Stimulated activated CD4-positive, alpha-beta T cell treated with anti-CD3 and anti-CD28 coated beads, Interleukin-4, amount 100 ng/mL, for 24 hours (primary cell): ENCODE data around the gene ZNF668.
"Not testable (repeated sequence)": the region's sequence is repeated elsewhere in the genome, so short reads cannot be mapped to it uniquely, and the experiment has no call there.

Experiments used
- DNase-seq: peaks from one replicate; pipeline ENCODE4 v3.0.0-alpha.2; 2020

The ZNF668 gene

DNA sequence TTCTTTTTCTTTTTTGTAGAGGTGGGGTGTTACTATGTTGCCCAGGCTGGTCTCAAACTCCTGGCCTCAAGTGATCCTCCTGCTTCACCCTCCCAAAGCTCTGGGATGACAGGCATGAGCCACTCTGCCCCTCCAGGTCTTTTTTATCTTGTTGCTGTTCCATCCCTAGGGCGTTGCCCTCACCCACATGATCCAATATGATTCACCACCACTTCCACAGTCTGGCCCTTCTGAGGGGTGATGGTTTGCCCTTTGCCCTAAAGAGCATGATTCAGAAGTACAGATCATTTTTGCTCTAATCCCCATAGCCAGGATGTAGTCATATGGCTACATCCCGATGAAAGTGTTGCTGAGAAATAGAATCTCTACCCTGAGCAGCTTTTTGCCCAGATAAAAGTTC lies 21.9 kb downstream of the ZNF668 start:
- no peak for DNase-seq

DNA sequence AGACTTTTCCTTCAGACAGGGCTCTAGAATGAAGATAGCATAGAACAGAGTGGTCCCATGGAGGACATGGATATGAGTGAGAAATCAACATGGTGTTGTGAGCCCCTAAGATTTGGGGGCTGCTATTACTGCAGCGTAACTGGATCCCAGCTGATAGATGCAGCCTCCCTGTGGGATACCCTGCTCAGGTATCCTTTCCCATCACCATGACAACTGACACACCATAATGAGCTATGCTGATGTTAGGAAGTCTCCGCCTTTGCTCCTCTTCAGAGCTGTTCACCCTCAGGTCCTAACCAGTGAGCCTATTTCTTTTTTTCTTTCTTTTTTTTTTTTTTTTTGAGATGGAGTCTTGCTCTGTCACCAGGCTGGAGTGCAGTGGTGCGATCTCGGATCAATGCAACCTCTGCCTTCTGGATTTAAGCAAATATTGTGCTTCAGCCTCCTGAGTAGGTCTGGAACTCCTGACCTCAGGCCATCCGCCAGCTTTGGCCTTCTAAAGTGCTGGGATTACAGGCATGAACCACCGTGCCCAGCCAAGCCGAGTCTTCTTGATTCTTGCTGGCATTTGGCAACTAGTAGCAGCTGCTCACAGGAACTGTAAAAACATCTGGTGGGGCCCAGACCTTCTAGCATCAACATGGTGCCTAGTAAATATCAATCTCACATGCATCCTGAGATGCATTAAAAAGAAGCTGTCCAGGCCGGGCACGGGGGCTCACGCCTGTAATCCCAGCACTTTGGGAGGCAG lies 23.6 kb downstream of the ZNF668 start:
- DNase-seq, result no peak

DNA sequence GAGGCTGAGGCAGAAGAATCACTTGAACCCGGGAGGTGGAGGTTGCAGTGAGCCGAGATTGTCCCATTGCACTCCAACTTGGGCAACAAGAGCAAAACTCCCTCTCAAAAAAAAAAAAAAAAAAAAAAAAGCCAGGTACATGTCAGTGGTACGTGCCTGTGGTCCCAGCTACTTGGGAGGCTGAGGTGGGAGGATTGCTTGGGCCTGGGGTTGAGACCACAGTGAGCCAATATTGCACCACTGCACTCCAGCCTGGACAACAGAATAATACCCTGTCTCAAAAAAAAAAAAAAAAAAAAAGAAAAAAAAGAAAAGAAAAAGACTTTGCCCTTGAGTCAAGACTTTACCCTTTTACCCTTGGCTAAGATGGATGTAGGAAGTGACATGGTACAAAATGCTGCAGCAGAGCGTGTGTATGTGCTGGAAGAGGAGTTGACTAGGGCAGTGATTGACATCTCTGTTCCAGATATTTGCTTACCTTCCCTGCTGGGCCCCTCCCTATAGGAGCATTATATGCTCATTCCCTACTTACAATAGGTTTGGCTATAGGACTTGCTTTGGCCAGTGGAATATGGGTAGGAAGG lies 30.1 kb downstream of the ZNF668 start:
- no peak for DNase-seq

DNA sequence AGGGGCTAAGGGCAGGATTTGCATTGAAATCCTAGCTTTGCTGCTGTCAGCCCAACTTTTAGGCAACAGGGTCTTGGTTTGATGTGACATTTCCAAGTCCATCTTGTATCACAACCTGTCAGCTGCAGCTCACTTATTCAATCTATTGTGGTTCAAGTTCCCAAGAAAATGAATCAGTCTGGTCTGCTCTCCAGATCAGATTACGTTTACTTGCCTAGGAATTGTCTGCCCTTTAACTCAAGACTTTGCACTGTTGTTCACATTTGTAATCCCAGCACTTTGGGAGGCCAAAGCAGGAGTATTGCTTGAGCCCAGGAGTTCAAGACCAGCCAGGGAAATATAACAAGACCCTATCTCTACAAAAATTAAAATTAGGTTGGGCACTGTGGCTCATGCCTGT lies 30.7 kb downstream of the ZNF668 start:
- no peak for DNase-seq

DNA sequence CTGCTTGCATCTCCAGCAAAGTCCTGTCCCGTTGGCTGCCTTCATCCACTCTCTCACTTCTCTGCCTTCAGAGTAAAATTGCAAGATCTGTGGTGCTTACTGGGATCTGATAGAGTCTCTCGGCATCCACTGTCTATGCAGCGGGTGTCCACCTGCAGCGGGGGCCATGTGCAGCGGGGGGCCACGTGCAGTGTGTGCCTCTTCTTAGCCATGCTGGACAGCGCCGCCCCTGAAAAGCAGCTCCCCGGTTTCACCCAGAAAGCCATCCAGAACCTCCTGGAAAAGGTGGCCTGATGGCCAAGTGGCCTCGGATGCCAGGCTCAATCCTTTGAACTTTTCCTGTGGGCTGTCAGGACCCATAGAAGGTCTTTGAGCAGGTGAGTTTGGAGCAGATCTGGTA lies 31.2 kb downstream of the ZNF668 start:
- DNase-seq, result no peak

DNA sequence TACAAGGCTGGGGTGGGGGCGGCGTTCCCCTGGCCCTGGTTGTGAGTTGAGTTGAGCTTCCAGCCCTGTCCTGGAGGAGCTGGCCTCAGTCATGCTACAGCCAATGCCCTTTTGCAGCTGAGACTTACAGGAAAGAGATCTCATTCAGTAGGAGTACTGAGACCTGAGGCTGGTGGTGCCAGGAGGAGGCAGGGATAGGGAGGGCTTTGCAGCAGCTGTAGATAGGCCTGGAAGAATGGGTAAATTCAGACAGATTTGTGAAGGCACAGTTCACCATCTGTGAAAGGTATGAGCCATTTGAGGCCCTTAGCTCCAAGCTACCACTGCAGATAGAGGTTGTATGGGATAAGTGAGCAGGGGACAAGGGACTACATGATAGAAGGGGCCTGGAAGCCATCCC lies 35.0 kb downstream of the ZNF668 start:
- no peak for DNase-seq

DNA sequence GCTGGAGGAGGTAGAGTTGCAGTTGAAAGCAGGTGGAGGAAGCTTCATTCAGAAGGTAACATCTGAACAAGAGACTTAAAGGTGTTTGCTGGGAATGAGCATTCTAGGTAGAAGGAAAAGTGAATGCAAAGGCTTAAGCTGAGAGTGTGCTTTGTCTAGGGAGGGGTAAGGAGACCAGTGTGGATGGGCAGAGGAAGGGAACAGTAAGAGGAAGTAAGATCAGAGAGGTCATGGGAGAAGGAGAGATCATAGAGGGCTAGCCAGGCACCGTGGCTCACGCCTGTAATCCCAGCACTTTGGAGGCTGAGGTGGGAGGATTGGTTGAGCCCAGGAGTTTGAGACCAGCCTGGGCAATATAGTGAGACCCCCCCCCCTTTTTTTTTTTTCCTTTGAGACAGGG lies 37.3 kb downstream of the ZNF668 start:
- no peak for DNase-seq

DNA sequence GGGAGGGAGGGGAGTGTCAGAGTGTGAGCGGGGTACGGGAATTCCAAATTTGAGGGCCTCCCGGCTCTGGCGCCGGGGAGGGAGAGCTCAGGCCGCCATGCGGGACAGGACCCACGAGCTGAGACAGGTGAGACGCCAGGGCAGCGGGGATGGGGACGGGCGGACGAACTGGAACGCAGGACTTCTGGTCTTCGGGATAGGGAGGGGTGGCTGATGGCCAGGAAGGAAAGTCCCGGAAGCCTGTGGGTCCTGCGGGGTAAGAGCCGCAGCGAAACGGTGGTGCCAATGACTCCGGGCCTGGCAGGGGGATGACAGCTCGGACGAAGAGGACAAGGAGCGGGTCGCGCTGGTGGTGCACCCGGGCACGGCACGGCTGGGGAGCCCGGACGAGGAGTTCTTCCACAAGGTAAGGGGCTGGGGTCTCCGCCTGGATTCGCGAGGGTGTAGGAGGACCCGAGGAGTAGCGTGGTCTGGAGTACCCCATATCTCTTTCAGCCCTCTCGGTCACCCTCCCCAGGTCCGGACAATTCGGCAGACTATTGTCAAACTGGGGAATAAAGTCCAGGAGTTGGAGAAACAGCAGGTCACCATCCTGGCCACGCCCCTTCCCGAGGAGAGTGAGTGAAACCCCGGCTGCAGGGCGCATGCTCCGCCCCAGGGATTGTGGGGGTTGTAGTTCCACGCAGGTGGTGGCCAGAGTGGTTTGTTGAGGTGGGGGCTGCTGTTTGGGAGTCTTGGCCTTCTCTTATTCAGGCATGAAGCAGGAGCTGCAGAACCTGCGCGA lies 40.1 kb downstream of the ZNF668 start:
- DNase-seq, result peak; percentile 91

DNA sequence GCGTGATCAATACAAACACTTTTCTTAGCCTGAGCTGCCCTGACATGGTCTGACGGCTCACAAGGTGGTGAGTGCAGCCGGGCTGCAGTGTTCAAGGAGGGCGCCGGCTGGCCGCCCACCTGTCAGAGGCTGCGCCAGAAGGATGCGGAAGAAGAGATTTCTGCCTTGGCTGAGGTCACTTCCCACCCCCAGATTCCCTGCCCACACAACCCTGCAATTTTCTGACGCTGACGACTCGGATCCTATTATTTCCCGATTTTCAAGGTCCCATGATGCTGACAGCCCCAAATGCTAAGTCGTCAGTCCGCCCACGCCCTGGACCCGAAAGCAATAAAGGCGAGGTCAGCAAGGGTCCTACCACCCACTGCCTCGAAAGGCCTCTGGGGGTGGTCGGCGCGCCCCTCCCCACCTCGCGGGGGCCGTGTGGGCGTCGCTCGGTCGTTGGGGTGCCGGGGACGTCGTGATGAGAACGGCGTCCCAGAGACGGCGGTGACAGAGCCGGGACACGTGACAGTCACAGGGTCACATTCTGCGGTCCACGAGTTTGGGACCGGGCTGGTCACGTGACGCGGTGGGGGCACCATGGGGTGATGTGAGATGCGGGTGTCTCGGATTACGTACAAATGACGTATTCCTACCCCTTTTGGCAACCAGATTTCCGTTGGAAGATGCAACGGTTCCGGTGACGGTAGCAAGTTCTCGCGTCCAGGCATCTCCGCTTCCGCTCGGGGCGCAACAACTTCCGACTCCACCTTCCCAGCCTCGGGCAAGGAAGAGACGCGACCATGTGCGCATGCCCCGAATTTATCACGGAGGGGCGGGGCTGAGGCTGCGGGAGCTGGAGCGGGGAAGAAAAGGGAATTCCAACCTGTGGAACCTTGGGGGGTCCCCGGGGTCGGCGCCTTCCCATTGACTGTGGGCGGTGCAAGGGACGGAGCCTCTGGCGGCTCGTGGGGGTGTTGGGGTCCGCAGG lies 41.0 kb downstream of the ZNF668 start, which contains the start of gene STX4:
STX4 (plus strand) TSS at position 823 of the 973 bp plus-strand sequence. CDS start 248 bp downstream, outside the sequence.
- DNase-seq, result peak; percentile 98

DNA sequence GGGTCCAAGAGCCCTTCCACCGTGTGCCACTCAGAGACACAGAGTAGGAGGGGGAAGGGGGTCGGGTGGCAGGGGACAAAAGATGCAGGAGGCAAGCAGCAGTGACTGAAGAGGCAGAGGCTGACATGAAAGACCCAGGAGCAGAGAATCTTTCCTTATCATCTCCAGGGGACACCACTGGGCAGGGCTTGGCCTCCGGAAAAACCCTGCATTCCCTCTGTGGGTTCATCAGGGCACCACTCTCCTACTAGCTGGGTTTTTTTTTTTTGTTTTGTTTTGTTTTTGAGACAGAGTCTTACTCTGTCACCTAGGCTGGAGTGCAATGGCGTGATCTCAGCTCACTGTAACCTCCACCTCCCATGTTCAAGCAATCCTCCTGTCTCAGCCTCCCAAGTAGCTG lies 42.8 kb downstream of the ZNF668 start:
- no peak for DNase-seq

DNA sequence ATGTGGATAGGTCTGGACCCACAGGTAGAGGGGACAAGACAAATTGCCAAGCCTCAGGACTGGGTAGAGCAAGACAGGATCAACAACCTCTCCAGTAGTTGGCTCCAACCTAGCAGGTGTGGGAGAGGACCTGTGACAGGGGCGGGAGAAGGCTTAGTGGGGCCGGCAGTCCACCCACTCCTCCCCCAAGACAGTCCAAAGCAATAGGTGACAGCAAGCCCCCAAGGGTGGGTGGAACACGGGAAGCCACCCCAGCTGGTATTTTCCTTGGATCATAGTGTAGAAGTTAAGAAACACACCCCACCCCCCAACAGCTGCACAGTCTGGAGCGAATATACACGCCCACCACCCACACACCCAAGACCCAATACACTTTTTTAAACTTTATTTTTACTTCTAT lies 44.8 kb downstream of the ZNF668 start:
- DNase-seq, result no peak

DNA sequence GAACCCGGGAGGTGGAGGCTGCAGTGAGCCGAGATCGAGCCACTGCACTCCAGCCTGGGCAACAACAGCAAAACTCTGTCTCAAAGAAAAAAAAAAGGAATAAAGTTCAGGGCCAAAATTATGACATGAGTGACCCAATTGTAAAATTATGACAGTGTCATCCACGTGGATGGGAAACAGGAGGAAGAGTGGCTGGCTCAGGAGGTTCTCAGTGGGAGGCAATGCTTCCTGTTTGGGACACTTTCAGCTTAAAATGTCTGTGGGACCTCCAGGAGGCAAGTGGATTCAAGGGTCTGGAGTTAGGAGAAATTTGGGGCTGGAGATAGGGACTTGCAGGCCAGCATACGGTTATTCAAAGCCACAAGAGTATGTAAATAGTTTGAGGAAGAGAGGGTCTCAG lies 48.7 kb downstream of the ZNF668 start:
- DNase-seq, result no peak

DNA sequence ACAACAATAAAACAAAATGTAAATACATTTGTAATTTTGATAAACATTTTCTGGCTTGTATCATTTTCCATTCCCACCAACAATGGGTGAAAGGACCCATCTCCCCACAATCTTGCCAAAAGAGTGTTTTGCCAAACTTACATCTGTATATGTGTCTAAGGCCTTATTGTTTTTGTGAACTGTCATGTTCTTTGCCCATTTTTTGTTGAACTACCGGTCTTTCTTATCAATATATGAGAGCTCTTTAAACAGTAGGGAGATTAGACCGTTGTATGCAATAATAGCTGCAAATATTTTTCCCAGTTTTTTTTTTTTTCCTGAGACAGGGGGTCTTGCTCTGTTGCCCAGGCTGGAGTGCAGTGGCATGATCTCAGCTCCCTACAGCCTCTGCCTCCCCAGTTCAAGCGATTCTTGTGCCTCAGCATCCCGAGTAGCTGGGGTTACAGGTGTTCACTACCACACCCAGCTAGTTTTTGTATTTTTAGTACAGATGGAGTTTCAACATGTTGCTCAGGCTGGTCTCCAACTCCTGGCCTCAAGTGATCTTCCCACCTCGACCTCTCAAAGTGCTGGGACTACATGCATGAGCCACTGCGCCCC lies 50.3 kb downstream of the ZNF668 start:
- DNase-seq, result no peak

DNA sequence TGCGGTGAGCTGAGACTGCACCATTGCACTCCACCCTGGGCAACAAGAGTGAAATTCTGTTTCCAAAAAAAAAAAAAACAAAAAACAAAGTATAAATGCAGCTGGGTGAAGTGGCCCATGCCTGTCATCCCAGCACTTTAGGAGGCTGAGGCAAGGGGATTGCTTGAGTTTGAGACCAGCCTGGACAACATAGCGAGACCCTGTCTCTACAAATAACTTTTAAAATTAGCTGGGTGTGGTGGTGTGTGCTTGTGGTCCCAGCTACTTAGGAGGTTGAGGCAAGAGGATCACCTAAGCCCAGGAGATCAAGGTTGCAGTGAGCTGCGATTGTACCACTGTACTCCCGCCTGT lies 50.8 kb downstream of the ZNF668 start:
- DNase-seq, result no peak

DNA sequence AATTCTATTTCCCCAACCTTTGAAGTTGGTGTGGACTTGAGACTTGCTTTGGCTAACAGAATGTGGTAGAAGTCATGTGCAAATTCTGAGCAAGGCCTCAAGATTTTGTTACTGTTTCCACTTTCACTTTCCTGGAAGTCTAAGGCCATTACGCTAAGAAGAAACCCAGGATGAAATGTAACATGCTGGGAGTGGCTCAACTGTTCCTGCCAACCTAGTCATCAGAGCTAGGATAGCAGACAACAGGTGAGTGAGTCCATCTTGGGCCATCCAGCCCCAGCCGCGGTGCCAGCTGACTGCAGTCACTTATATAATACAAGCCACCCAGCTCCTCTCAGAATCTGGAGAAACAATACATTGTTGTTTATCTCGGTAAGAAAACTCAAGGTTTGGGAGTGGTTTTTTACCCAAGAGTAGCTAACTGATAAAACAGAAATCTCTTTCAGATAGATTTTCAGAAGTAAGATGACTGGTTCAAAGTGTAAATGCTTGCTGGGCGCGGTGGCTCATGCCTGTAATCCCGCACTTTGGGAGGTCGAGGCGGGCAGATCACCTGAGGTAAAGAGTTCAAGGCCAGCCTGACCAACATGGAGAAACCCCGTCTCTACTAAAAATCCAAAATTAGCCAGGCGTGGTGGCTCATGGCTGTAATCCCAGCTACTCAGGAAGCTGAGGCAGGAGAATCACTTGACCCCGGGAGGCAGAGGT lies 51.3 kb downstream of the ZNF668 start:
- no peak for DNase-seq

DNA sequence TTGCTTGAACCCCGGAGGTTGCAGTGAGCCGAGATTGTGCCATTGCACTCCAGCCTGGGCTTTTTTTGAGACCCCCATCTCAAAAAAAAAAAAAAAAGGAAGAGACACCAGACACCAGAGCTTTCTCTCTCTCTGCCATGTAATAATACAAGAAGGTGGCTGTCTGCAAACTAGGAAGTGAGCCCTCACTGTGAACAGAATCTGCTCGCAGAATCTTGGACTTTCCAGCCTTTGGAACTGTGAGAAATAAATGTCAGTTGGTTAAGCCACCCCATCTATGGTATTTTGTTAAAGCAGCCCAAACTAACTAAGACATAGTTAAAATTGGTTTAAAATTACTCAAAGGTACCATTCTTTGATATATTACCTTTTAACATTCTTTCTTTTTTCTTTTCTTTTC lies 53.5 kb downstream of the ZNF668 start:
- no peak for DNase-seq

DNA sequence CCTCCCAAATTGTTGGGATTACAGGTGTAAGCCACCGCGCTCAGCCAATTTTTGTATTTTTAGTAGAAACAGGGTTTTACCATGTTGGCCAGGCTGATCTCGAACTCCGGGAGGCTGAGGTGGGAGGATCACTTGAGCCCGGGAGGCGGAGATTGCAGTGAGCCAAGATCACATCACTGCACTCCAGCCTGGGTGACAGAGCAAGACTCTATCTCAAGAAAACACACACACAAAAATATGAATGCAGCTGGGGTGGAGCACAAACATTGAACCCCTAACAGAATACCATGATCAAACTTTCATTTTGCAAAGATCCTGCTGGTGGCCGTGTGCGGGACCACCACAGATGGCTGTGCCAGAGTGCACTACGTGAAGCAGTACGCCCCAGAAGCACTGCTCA lies 56.3 kb downstream of the ZNF668 start:
- DNase-seq, result not testable (repeated sequence)

DNA sequence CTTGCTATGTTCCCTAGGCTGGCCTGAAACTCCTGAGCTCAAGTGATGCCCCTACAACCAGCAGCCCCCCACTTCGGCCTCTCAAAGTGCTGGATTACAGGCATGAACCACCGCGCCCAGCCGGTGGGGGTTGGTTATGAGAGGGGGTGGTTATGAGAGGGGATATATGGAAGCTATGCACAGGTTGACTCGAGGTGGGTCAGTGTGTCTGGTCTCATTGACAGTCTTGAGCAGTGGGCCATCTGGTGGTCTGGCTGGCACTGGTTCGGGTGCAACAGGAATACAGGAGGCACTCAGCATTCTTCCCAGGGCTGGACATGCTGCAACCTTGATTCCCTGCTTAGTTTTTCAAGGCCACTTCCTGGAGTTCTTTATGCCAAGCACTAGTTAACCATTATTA lies 58.0 kb downstream of the ZNF668 start:
- DNase-seq, result no peak

DNA sequence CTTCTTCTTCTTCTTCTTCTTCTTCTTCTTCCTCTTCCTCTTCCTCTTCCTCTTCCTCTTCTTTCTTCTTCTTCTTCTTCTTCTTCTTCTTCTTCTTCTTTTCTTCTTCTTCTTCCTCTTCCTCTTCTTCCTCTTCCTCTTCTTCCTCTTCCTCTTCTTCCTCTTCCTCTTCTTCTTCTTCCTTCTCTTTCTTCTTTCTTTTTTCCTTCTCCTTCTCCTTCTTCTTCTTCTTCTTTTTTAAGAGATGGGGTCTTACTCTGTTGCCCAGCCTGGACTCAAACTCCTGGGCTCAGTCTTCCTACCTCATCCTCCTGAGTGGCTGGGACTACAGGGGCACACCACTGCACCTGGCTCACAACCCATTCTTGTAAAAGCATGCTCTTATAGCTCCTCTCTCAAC lies 60.7 kb downstream of the ZNF668 start:
- not testable (repeated sequence) for DNase-seq

DNA sequence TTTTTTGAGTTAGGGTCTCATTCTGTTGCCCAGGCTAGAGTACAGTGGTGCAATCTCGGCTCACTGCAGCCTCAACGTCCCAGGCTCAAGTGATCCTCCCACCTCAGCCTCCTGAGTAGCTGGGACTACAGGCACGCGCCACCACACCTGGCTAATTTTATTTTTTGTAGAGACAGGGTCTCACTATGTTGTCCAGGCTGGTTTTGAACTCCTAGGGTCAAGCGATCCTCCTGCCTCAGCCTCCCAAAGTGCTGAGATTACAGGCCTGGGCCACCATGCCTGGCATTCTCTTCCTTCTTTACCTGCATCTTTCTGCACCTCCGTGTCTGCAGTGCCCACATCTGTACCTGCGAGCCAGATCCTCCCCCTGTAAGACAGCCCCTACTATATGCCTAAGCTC lies 62.2 kb downstream of the ZNF668 start:
- DNase-seq, result not testable (repeated sequence)
